ENCODE results near the gene NUDT14. TPM values are rescaled to one million over a fixed set of nuclear protein-coding genes. Genes with fewer than 3 reads are reported as not detected.

The NUDT14 gene
- total RNA-seq, 2 experiments from 2014 or later, result 25.3 to 27.9 TPM

GRCh38 chr14:105144026-105144665, 37.0 kb downstream of the NUDT14 start:
- ATAC-seq (no peak), DNase-seq (no peak)
- H3K9me3 Mint-ChIP-seq (ENCODE audit: insufficient read depth), result peaks cover 8% of the 10 kb centered on the region
- ChIA-PET POLR2A (no interaction called here), CTCF (no interaction called here)
- no peak overlapping the region for H3K27ac Mint-ChIP-seq
- H3K4me1 Mint-ChIP-seq (ENCODE audit: low read depth), result no peaks in the 10 kb centered on the region
- no peaks in the 10 kb centered on the region for H3K27me3 Mint-ChIP-seq (ENCODE audit: low read depth)
- H3K4me3 Mint-ChIP-seq, result no peak overlapping the region
- H3K36me3 Mint-ChIP-seq (ENCODE audit: low read depth), result no peaks in the 10 kb centered on the region

GRCh38 chr14:105143451-105144025, 37.6 kb downstream of the NUDT14 start:
- Mint-ChIP-seq H3K27ac (no peak overlapping the region), H3K36me3 (ENCODE audit: low read depth) (no peaks in the 10 kb centered on the region), H3K9me3 (ENCODE audit: insufficient read depth) (peaks cover 8% of the 10 kb centered on the region), H3K4me1 (ENCODE audit: low read depth) (no peaks in the 10 kb centered on the region), H3K27me3 (ENCODE audit: low read depth) (no peaks in the 10 kb centered on the region), H3K4me3 (no peak overlapping the region)
- POLR2A ChIA-PET, result no interaction called here
- ATAC-seq (no peak), DNase-seq (no peak)
- CTCF ChIA-PET, result no interaction called here

GRCh38 chr14:105142651-105143450, 38.3 kb downstream of the NUDT14 start:
- no peak overlapping the region for H3K4me3 Mint-ChIP-seq
- H3K36me3 Mint-ChIP-seq (ENCODE audit: low read depth), result no peaks in the 10 kb centered on the region
- DNase-seq (no peak), ATAC-seq (no peak)
- H3K27ac Mint-ChIP-seq, result no peak overlapping the region
- H3K4me1 Mint-ChIP-seq (ENCODE audit: low read depth), result no peaks in the 10 kb centered on the region
- ChIA-PET POLR2A (no interaction called here), CTCF (no interaction called here)
- H3K27me3 Mint-ChIP-seq (ENCODE audit: low read depth), result no peaks in the 10 kb centered on the region
- H3K9me3 Mint-ChIP-seq (ENCODE audit: insufficient read depth), result peaks cover 8% of the 10 kb centered on the region

- Mint-ChIP-seq H3K27ac (no peak overlapping the region), H3K4me3 (no peak overlapping the region), H3K36me3 (ENCODE audit: low read depth) (no peaks in the 10 kb centered on the region), H3K27me3 (ENCODE audit: low read depth) (no peaks in the 10 kb centered on the region), H3K4me1 (ENCODE audit: low read depth) (no peaks in the 10 kb centered on the region), H3K9me3 (ENCODE audit: insufficient read depth) (peaks cover 8% of the 10 kb centered on the region)
- DNase-seq, result no peak
- ATAC-seq, result no peak
- CTCF ChIA-PET, result no interaction called here
- POLR2A ChIA-PET, result no interaction called here
These were observed 39.4 kb downstream of the NUDT14 start for GRCh38 chr14:105141486-105142281.

- peaks cover 8% of the 10 kb centered on the region for H3K9me3 Mint-ChIP-seq (ENCODE audit: insufficient read depth)
- ATAC-seq (no peak), DNase-seq (no peak)
- H3K27ac Mint-ChIP-seq, result no peak overlapping the region
- no peaks in the 10 kb centered on the region for H3K4me1 Mint-ChIP-seq (ENCODE audit: low read depth)
- no peak overlapping the region for H3K4me3 Mint-ChIP-seq
- no peaks in the 10 kb centered on the region for H3K27me3 Mint-ChIP-seq (ENCODE audit: low read depth)
- H3K36me3 Mint-ChIP-seq (ENCODE audit: low read depth), result no peaks in the 10 kb centered on the region
- POLR2A ChIA-PET, result no interaction called here
- CTCF ChIA-PET, result no interaction called here
These were observed 40.1 kb downstream of the NUDT14 start for GRCh38 chr14:105141026-105141425.

GRCh38 chr14:105140581-105140980, 40.5 kb downstream of the NUDT14 start:
- no peak overlapping the region for H3K27ac Mint-ChIP-seq
- no peaks in the 10 kb centered on the region for H3K4me1 Mint-ChIP-seq (ENCODE audit: low read depth)
- no peaks in the 10 kb centered on the region for H3K36me3 Mint-ChIP-seq (ENCODE audit: low read depth)
- peaks cover 8% of the 10 kb centered on the region for H3K9me3 Mint-ChIP-seq (ENCODE audit: insufficient read depth)
- no peaks in the 10 kb centered on the region for H3K27me3 Mint-ChIP-seq (ENCODE audit: low read depth)
- ChIA-PET CTCF (no interaction called here), POLR2A (no interaction called here)
- no peak overlapping the region for H3K4me3 Mint-ChIP-seq
- DNase-seq, result no peak
- no peak for ATAC-seq

- Mint-ChIP-seq H3K4me1 (ENCODE audit: low read depth) (no peaks in the 10 kb centered on the region), H3K9me3 (ENCODE audit: insufficient read depth) (peaks cover 8% of the 10 kb centered on the region), H3K27ac (no peak overlapping the region), H3K36me3 (ENCODE audit: low read depth) (no peaks in the 10 kb centered on the region), H3K4me3 (no peak overlapping the region), H3K27me3 (ENCODE audit: low read depth) (peaks cover 1% of the 10 kb centered on the region)
- ATAC-seq (no peak), DNase-seq (no peak)
- ChIA-PET POLR2A (no interaction called here), CTCF (no interaction called here)
These were observed 41.3 kb downstream of the NUDT14 start for GRCh38 chr14:105139831-105140239.

- H3K36me3 Mint-ChIP-seq (ENCODE audit: low read depth), result no peaks in the 10 kb centered on the region
- H3K27me3 Mint-ChIP-seq (ENCODE audit: low read depth), result peaks cover 4% of the 10 kb centered on the region
- no peaks in the 10 kb centered on the region for H3K4me1 Mint-ChIP-seq (ENCODE audit: low read depth)
- ChIA-PET POLR2A (no interaction called here), CTCF (no interaction called here)
- H3K27ac Mint-ChIP-seq, result no peak overlapping the region
- DNase-seq (no peak), ATAC-seq (no peak)
- H3K9me3 Mint-ChIP-seq (ENCODE audit: insufficient read depth), result peaks cover 8% of the 10 kb centered on the region
- H3K4me3 Mint-ChIP-seq, result no peak overlapping the region
These were observed 41.8 kb downstream of the NUDT14 start for GRCh38 chr14:105139212-105139825.

- no peak for DNase-seq
- ChIA-PET POLR2A (no interaction called here), CTCF (no interaction called here)
- Mint-ChIP-seq H3K27ac (no peak overlapping the region), H3K4me3 (no peak overlapping the region), H3K4me1 (ENCODE audit: low read depth) (no peaks in the 10 kb centered on the region), H3K27me3 (ENCODE audit: low read depth) (peaks cover 5% of the 10 kb centered on the region), H3K9me3 (ENCODE audit: insufficient read depth) (peaks cover 8% of the 10 kb centered on the region), H3K36me3 (ENCODE audit: low read depth) (no peaks in the 10 kb centered on the region)
- no peak for ATAC-seq
These were observed 42.5 kb downstream of the NUDT14 start for GRCh38 chr14:105138551-105139111.

- H3K36me3 Mint-ChIP-seq (ENCODE audit: low read depth), result no peaks in the 10 kb centered on the region
These were observed 43.0 kb downstream of the NUDT14 start for GRCh38 chr14:105138021-105138541.

GRCh38 chr14:105137481-105138020, 43.6 kb downstream of the NUDT14 start:
- ChIA-PET POLR2A (no interaction called here), CTCF (no interaction called here)
- Mint-ChIP-seq H3K36me3 (ENCODE audit: low read depth) (no peaks in the 10 kb centered on the region), H3K27ac (no peak overlapping the region), H3K4me1 (ENCODE audit: low read depth) (no peaks in the 10 kb centered on the region), H3K27me3 (ENCODE audit: low read depth) (peaks cover 12% of the 10 kb centered on the region), H3K4me3 (no peak overlapping the region), H3K9me3 (ENCODE audit: insufficient read depth) (peaks cover 8% of the 10 kb centered on the region)
- ATAC-seq (no peak), DNase-seq (no peak)

More at GRCh38 chr14:105138021-105138541, 43.0 kb downstream of the NUDT14 start:
- no peak overlapping the region for H3K27ac Mint-ChIP-seq
- no peak for DNase-seq
- no peak for ATAC-seq
- no peak overlapping the region for H3K4me3 Mint-ChIP-seq
- peaks cover 9% of the 10 kb centered on the region for H3K27me3 Mint-ChIP-seq (ENCODE audit: low read depth)
- CTCF ChIA-PET, result no interaction called here
- no peaks in the 10 kb centered on the region for H3K4me1 Mint-ChIP-seq (ENCODE audit: low read depth)
- H3K9me3 Mint-ChIP-seq (ENCODE audit: insufficient read depth), result peaks cover 8% of the 10 kb centered on the region
- POLR2A ChIA-PET, result no interaction called here
